ENCODE measurements around the gene MICAL3.
"Not testable (repeated sequence)": the region's sequence is repeated elsewhere in the genome, so short reads cannot be mapped to it uniquely, and the experiment has no call there.

Gene MICAL3

DNA sequence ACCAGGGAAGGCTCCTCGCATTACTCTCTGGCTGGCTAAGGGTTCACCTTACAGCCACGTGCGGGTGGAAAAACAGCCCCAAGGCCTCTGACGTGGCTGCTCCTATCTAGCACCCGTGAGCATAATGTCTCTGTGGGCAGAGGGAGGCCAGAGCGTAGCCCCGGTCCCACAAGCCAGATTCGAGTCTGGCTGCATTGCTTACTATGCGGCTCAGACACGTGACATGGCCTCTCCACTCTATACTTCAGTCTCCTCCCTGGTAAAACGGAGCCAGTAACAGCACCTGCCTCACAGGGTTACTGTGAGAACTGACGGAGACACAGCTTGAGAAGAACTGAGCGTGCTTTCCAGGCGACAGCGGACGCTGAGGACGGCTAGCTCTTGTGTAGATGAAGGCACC, 144.3 kb downstream of the MICAL3 start:
- no peaks in the 10 kb centered on the region for H3K79me1 ChIP-seq (ENCODE audit: low read length)

DNA sequence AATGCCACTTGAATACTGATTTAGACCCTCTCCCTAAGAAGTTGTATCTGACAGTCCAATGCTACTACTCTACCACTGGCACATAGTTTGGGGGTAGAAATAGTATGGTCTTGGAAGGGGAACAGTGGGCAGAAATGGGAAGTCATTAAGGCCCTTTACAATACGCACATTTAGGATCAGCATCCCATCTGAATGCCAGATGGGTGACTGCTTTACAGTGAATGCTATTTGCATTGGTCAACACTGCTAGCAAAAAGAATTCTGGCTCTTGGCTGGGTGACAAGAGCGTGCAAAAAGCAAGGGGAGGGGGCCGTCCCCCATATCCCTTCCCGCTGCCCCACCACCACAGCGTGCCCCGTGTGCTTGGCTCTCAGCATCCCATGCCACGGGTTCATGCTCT, 145.4 kb downstream of the MICAL3 start:
- H4K8ac ChIP-seq (ENCODE audit: low read depth, low read length), result no peak overlapping the region
- no peak overlapping the region for H3K23ac ChIP-seq (ENCODE audit: low read length)
- H2AK5ac ChIP-seq (ENCODE audit: low read length), result no peak overlapping the region
- H3K4me2 ChIP-seq (ENCODE audit: low read length), result no peak overlapping the region
- no peak overlapping the region for H3K4ac ChIP-seq (ENCODE audit: low read depth, low read length)
- H3K27ac ChIP-seq (ENCODE audit: low read depth, low read length), result no peak overlapping the region
- no peaks in the 10 kb centered on the region for H3K36me3 ChIP-seq (ENCODE audit: control insufficient read depth, insufficient read depth, low read length)
- H2BK120ac ChIP-seq (ENCODE audit: low read depth, low read length), result no peak overlapping the region
- H4K5ac ChIP-seq (ENCODE audit: low read length), result no peak overlapping the region
- H3K27me3 ChIP-seq (ENCODE audit: insufficient read depth, low read length, poor library complexity), result no peaks in the 10 kb centered on the region
- no peak overlapping the region for H3K18ac ChIP-seq (ENCODE audit: low read length)
- H3K4me3 ChIP-seq (ENCODE audit: low read length), result no peak overlapping the region
- H2BK15ac ChIP-seq (replicated peaks; ENCODE audit: low read depth), result no peak overlapping the region
- no peak for DNase-seq
- whole genome bisulfite sequencing (ENCODE audit: extremely low coverage, insufficient coverage, low lambda C conversion rate), result no CpG with 5 or more reads among the region's 7 CpGs
- H3K9ac ChIP-seq (ENCODE audit: low read length), result no peak overlapping the region
- no peaks in the 10 kb centered on the region for H3K79me2 ChIP-seq (ENCODE audit: control insufficient read depth, insufficient read depth, low read length)
- no peaks in the 10 kb centered on the region for H3K4me1 ChIP-seq (ENCODE audit: control insufficient read depth, low read depth, low read length)
- no peaks in the 10 kb centered on the region for H3K79me1 ChIP-seq (ENCODE audit: low read length)
- no peak overlapping the region for H2BK5ac ChIP-seq (ENCODE audit: low read length)
- no peak overlapping the region for H3K56ac ChIP-seq (ENCODE audit: low read length)

More for the DNA sequence above, 144.3 kb downstream of the MICAL3 start:
- Histone ChIP-seq H3K9ac (ENCODE audit: low read length) (no peak overlapping the region), H3K4me1 (ENCODE audit: control insufficient read depth, low read depth, low read length) (no peaks in the 10 kb centered on the region), H4K8ac (ENCODE audit: low read depth, low read length) (no peak overlapping the region), H3K18ac (ENCODE audit: low read length) (no peak overlapping the region), H2AK5ac (ENCODE audit: low read length) (no peak overlapping the region), H2BK15ac (replicated peaks; ENCODE audit: low read depth) (no peak overlapping the region), H2BK120ac (ENCODE audit: low read depth, low read length) (no peak overlapping the region), H3K27me3 (ENCODE audit: insufficient read depth, low read length, poor library complexity) (no peaks in the 10 kb centered on the region), H2BK5ac (ENCODE audit: low read length) (no peak overlapping the region), H4K5ac (ENCODE audit: low read length) (no peak overlapping the region), H3K23ac (ENCODE audit: low read length) (no peak overlapping the region), H3K4me3 (ENCODE audit: low read length) (no peak overlapping the region), H3K4ac (ENCODE audit: low read depth, low read length) (no peak overlapping the region), H3K79me2 (ENCODE audit: control insufficient read depth, insufficient read depth, low read length) (no peaks in the 10 kb centered on the region), H3K4me2 (ENCODE audit: low read length) (no peak overlapping the region), H3K36me3 (ENCODE audit: control insufficient read depth, insufficient read depth, low read length) (no peaks in the 10 kb centered on the region), H3K56ac (ENCODE audit: low read length) (no peak overlapping the region), H3K27ac (ENCODE audit: low read depth, low read length) (no peak overlapping the region)
- WGBS (ENCODE audit: extremely low coverage, insufficient coverage, low lambda C conversion rate), result no CpG with 5 or more reads among the region's 17 CpGs
- DNase-seq, result no peak

DNA sequence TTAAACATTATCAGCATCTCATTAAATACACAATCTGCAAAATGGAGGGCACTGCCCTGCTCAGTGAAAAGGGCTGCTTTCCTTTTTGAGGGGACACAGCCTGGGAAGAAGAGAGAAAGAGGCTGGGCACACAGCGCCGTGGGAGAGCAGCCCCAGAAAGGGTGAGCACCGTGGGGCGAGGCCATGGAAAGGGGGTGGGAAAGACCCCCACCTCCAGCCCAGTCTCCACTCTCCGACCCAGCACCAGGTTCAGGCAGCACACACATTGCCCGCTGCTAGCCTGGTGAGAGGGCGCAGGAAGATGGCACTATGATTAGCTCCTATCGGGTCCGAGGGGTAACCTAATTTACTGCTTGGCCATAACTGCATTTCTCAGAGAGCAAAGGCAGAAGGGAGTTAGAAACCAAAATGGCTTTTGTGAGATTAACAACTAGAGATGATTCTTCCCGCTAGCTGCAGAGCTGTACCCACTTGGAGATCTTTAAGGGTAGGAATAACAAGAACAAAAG, 146.1 kb downstream of the MICAL3 start:
- Histone ChIP-seq H3K23ac (ENCODE audit: low read length) (no peak overlapping the region), H3K27ac (ENCODE audit: low read depth, low read length) (no peak overlapping the region), H3K79me2 (ENCODE audit: control insufficient read depth, insufficient read depth, low read length) (no peaks in the 10 kb centered on the region), H3K4ac (ENCODE audit: low read depth, low read length) (no peak overlapping the region), H4K5ac (ENCODE audit: low read length) (no peak overlapping the region), H2BK15ac (replicated peaks; ENCODE audit: low read depth) (no peak overlapping the region), H3K18ac (ENCODE audit: low read length) (no peak overlapping the region), H2BK120ac (ENCODE audit: low read depth, low read length) (no peak overlapping the region), H2BK5ac (ENCODE audit: low read length) (no peak overlapping the region), H3K4me3 (ENCODE audit: low read length) (no peak overlapping the region), H3K9ac (ENCODE audit: low read length) (no peak overlapping the region), H4K8ac (ENCODE audit: low read depth, low read length) (no peak overlapping the region), H3K4me2 (ENCODE audit: low read length) (no peak overlapping the region), H3K56ac (ENCODE audit: low read length) (no peak overlapping the region), H3K36me3 (ENCODE audit: control insufficient read depth, insufficient read depth, low read length) (no peaks in the 10 kb centered on the region), H3K27me3 (ENCODE audit: insufficient read depth, low read length, poor library complexity) (no peaks in the 10 kb centered on the region), H3K4me1 (ENCODE audit: control insufficient read depth, low read depth, low read length) (no peaks in the 10 kb centered on the region), H2AK5ac (ENCODE audit: low read length) (no peak overlapping the region), H3K79me1 (ENCODE audit: low read length) (no peaks in the 10 kb centered on the region)
- WGBS (ENCODE audit: extremely low coverage, insufficient coverage, low lambda C conversion rate), result no CpG with 5 or more reads among the region's 10 CpGs
- no peak for DNase-seq

DNA sequence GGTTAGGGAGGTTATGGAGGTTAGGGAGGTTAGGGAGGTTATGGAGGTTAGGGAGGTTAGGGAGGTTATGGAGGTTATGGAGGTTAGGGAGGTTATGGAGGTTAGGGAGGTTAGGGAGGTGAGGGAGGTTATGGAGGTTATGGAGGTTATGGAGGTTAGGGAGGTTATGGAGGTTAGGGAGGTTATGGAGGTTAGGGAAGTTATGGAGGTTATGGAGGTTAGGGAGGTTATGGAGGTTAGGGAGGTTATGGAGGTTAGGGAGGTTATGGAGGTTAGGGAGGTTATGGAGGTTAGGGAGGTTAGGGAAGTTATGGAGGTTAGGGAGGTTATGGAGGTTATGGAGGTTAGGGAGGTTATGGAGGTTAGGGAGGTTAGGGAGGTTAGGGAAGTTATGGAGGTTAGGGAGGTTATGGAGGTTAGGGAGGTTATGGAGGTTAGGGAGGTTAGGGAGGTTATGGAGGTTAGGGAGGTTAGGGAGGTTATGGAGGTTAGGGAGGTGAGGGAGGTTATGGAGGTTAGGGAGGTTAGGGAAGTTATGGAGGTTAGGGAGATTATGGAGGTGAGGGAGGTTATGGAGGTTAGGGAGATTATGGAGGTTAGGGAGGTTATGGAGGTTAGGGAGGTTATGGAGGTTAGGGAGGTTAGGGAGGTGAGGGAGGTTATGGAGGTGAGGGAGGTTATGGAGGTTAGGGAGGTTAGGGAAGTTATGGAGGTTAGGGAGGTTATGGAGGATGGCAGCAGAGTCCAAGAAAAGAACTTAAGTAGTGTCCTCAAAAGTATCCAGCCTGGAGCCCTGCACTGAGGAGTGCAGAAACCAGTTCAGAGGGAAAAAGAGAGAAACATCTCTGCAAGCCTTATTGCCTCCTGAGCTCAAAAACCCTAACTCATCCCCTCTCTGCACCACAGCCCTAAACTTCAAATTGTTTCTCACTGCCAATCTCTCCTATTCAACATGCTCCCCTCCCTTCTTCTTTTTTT, 147.2 kb downstream of the MICAL3 start:
- H3K18ac ChIP-seq (ENCODE audit: low read length); H3K9ac ChIP-seq (ENCODE audit: low read length); H2AK5ac ChIP-seq (ENCODE audit: low read length); H3K36me3 ChIP-seq (ENCODE audit: control insufficient read depth, insufficient read depth, low read length); H3K56ac ChIP-seq (ENCODE audit: low read length); H3K4me2 ChIP-seq (ENCODE audit: low read length); DNase-seq; H2BK120ac ChIP-seq (ENCODE audit: low read depth, low read length); H3K79me1 ChIP-seq (ENCODE audit: low read length); H4K8ac ChIP-seq (ENCODE audit: low read depth, low read length); H3K4ac ChIP-seq (ENCODE audit: low read depth, low read length); H4K5ac ChIP-seq (ENCODE audit: low read length); H3K4me1 ChIP-seq (ENCODE audit: control insufficient read depth, low read depth, low read length); H3K23ac ChIP-seq (ENCODE audit: low read length); H3K4me3 ChIP-seq (ENCODE audit: low read length); H2BK15ac ChIP-seq (replicated peaks; ENCODE audit: low read depth); H2BK5ac ChIP-seq (ENCODE audit: low read length); H3K27ac ChIP-seq (ENCODE audit: low read depth, low read length); H3K27me3 ChIP-seq (ENCODE audit: insufficient read depth, low read length, poor library complexity); H3K79me2 ChIP-seq (ENCODE audit: control insufficient read depth, insufficient read depth, low read length): not testable (repeated sequence)

DNA sequence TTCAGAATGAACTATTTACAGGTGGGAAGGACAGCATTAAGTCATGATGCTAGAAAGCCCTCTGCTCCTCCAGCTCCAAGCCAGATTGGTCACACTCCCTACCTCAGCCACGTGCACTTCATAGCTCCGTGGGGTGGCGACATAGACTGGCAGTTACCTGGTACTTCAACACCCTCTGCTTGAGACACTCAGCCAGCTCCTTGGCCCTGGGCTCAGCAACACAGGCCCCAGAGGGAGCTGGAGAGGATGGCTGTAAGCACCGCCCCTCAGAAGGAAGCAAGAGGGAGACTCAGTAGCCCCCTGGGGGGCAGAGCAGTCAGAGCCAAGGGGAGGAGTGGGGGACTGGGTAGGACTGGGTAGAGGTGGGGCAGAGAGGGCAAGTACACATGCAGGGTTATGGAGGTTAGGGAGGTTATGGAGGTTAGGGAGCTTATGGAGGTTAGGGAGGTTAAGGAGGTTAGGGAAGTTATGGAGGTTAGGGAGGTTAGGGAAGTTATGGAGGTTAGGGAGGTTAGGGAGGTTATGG, 148.0 kb downstream of the MICAL3 start:
- H3K23ac ChIP-seq (ENCODE audit: low read length), result no peak overlapping the region
- no peak overlapping the region for H2BK5ac ChIP-seq (ENCODE audit: low read length)
- whole genome bisulfite sequencing (ENCODE audit: extremely low coverage, insufficient coverage, low lambda C conversion rate), result no CpG with 5 or more reads among the region's 4 CpGs
- no peaks in the 10 kb centered on the region for H3K4me1 ChIP-seq (ENCODE audit: control insufficient read depth, low read depth, low read length)
- H3K4me2 ChIP-seq (ENCODE audit: low read length), result no peak overlapping the region
- H4K8ac ChIP-seq (ENCODE audit: low read depth, low read length), result no peak overlapping the region
- H3K9ac ChIP-seq (ENCODE audit: low read length), result no peak overlapping the region
- H3K18ac ChIP-seq (ENCODE audit: low read length), result no peak overlapping the region
- no peak overlapping the region for H2BK120ac ChIP-seq (ENCODE audit: low read depth, low read length)
- H3K56ac ChIP-seq (ENCODE audit: low read length), result no peak overlapping the region
- H3K27me3 ChIP-seq (ENCODE audit: insufficient read depth, low read length, poor library complexity), result no peaks in the 10 kb centered on the region
- no peak overlapping the region for H4K5ac ChIP-seq (ENCODE audit: low read length)
- no peak overlapping the region for H3K4me3 ChIP-seq (ENCODE audit: low read length)
- no peaks in the 10 kb centered on the region for H3K79me2 ChIP-seq (ENCODE audit: control insufficient read depth, insufficient read depth, low read length)
- H3K36me3 ChIP-seq (ENCODE audit: control insufficient read depth, insufficient read depth, low read length), result no peaks in the 10 kb centered on the region
- H3K79me1 ChIP-seq (ENCODE audit: low read length), result no peaks in the 10 kb centered on the region
- H3K27ac ChIP-seq (ENCODE audit: low read depth, low read length), result no peak overlapping the region
- no peak overlapping the region for H2BK15ac ChIP-seq (replicated peaks; ENCODE audit: low read depth)
- H2AK5ac ChIP-seq (ENCODE audit: low read length), result no peak overlapping the region
- H3K4ac ChIP-seq (ENCODE audit: low read depth, low read length), result no peak overlapping the region
- DNase-seq, result peak; percentile 31

Data from mesendoderm (in vitro differentiated cells).